GM12874 (cell line): ENCODE data around the gene CSMD2.

Source experiments
- CTCF ChIP-seq: IDR thresholded peaks from 2 replicates; pipeline ENCODE4 v1.5.1; 2011; ENCODE audit warnings: low read depth, mild to moderate bottlenecking, control low read depth, low read length, moderate library complexity; ENCODE audit not compliant: insufficient read depth

CSMD2 gene

GRCh38 chr1:33792216-33792615 lies 372.8 kb downstream of the CSMD2 start:
- no peak for TF ChIP-seq CTCF

DNA sequence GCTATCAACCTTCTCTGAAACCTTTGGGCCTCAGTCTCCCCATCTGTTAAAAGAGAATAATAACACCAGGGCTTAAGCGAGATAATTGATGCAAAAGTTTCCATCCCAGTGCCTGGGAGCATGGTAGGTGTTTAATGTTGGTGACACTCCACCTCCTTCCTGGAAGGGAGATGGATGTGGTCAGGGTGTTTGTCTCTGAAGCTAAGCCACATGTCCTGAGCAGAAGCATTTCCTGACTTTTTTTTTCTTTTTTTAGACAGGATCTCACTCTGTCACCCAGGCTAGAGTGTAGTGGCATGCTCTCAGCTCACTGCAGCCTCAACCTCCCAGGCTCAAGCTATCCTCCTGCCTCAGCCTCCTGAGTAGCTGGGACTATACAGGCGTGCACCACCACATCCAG lies 373.8 kb downstream of the CSMD2 start:
- TF ChIP-seq CTCF = no peak

- no peak for TF ChIP-seq CTCF
Measured at GRCh38 chr1:33790577-33790976, 374.5 kb downstream of the CSMD2 start.

- TF ChIP-seq CTCF = no peak
Measured at GRCh38 chr1:33784876-33785275, 380.2 kb downstream of the CSMD2 start.

- no peak for TF ChIP-seq CTCF
Measured at GRCh38 chr1:33782776-33783175, 382.3 kb downstream of the CSMD2 start.

GRCh38 chr1:33781652-33782051 lies 383.4 kb downstream of the CSMD2 start:
- no peak for TF ChIP-seq CTCF

DNA sequence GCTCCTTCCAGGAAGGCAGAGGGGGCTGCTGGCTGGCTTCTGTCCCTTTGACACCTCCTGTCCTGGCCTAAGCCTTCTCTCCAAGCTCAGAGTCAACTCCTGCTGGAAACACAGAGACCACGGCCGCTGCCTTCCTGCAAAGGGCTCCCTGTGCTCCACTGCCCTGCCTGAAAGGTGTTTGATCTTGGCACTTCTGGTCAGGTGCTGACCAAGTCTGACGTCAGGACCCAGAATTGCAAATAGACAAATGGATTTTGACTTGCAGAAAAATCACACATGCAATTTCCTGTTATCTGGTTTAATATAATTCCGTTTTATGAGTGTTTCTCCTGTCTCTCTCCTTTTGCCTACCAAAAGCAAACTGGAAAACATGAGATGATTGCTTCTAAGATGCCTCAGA lies 387.7 kb downstream of the CSMD2 start:
- no peak for TF ChIP-seq CTCF

GRCh38 chr1:33768821-33769220 lies 396.2 kb downstream of the CSMD2 start:
- no peak for TF ChIP-seq CTCF
